HG03521 (cell line): ENCODE measurements around the gene POGK.
"Not testable (repeated sequence)": the region's sequence is repeated elsewhere in the genome, so short reads cannot be mapped to it uniquely, and the experiment has no call there.

ENCODE experiments used
- ATAC-seq: cut with Tn5 transposase; IDR thresholded peaks from one replicate; pipeline ENCODE4 v1.9.1; 2021; ENCODE audit warnings: mild to moderate bottlenecking, moderate library complexity; ENCODE audit not compliant: unreplicated experiment

POGK gene

DNA sequence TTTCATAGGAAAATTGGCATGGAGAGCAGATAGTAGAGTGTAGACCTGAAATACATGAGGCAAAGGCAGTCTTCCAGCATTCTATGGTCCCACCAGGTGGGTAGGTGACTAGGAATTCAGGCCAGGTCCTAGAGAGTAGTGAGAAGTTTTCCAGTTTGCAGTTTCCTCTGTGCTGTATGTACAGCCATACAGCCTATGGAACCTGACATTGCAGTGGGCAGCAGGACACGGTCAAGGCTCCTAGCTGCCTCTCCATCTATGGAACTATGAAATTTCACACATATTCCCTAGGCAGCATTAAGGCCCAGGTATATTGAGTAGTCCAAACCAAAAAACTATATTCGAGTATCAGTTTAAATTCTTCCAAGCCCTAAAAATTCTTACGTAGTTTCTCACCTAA, 16.3 kb downstream of the POGK start:
- no peak for ATAC-seq

DNA sequence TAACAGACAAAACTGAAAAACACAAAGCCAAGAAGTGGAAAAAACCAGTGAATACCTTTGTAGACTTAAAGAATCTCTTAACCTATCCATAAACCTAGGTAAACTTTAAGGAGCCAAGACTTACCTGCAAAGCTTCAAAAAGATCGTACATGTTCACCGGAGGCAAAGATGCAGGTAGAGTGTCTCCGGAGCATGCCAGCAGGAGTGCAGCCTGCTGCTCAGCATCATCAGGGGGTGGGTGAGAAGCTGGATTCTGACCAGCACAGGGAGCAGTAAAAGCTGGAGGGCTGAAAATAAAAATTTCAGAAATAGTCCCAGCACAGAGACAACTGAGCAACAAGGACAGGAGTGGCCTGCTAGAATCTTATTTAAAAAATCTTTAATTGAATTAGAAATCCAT, 18.7 kb downstream of the POGK start:
- ATAC-seq: no peak

DNA sequence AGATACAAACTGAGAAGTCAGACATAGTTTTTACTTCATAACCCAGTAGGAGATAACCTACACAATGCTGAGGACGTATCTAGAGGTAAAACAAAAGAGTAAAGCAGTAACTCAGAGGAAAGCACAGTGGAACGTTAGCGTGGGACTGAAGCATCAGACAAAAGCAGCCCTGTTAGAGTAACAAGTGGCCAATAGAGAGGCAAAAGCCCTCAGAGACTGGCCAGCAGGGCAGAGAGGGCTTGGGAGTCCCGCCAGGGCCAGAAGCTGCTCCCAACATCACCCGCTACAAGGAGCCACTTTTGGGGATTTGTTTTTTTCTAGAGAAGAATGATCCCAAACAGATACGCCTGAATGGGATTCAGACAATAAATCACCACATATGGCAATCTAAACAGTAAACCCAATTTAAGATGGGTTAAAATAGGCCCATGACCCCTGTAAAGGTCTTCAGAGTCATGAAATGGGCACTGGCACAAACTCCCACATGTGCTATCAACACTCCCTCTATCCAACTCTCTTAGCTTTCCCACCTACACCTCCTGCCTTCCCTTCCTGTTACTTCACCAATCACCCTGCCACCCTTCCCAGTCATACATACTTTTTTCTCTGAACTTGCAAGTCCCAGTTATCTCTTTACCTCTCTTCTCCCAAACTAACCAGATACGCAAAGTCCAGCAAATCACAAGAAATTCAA, 19.6 kb downstream of the POGK start:
- ATAC-seq: no peak

DNA sequence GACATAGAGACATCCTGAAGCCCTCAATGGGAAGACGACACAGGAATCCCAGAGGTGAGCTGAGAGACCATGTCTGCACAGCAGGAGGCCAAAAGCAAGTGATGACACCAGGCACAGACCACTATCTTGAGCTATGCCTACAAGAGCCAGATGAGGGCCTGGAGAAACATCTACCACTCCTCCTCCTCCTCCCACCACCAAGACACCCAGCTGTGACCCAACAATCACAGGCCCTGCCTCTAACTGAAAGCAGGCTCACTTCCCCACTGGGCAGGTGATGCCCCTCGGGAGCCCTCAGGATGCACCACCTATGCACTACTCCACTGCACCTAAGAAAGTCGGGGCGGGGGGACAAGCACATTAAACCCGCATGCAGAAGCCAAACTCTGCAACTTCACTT, 20.3 kb downstream of the POGK start:
- ATAC-seq: no peak

DNA sequence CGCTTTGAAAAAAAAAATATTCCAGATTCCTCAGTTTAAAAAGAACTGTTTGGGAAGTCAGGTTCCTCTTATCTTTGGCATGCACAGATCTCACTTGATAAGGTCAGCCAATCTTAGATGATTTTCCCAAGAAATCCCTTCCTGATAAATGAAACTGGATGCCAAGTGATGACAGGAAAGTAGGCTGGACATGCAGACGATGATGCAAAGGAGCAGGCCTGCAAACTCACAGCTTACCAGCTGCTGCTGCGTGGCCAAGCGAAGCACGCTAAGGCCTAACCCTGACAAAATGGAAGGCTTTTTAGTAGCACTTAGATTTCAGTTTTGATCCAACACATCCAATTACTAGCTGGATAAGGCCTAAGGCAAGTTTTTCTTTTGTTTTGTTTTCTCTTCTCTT, 26.7 kb downstream of the POGK start:
- ATAC-seq: no peak

DNA sequence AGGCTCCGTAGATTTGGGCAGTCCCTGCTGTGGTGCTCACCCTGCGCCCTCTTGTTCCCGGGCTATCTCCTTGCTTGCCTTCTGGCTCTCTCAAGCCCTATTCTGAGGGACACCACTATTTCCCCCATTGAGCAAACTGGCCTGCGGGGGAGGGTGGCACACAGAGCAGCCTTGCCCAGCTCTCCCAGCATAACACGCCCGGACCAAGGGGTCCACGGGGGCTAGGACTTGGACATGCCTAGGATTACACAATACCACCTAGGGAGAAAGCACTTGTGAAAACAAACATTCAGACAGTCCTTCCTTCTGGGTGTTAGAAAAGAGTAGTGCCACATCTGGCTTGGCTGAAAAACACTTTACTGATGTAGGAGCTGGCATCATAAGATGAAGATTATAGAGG, 29.4 kb downstream of the POGK start:
- ATAC-seq: no peak

DNA sequence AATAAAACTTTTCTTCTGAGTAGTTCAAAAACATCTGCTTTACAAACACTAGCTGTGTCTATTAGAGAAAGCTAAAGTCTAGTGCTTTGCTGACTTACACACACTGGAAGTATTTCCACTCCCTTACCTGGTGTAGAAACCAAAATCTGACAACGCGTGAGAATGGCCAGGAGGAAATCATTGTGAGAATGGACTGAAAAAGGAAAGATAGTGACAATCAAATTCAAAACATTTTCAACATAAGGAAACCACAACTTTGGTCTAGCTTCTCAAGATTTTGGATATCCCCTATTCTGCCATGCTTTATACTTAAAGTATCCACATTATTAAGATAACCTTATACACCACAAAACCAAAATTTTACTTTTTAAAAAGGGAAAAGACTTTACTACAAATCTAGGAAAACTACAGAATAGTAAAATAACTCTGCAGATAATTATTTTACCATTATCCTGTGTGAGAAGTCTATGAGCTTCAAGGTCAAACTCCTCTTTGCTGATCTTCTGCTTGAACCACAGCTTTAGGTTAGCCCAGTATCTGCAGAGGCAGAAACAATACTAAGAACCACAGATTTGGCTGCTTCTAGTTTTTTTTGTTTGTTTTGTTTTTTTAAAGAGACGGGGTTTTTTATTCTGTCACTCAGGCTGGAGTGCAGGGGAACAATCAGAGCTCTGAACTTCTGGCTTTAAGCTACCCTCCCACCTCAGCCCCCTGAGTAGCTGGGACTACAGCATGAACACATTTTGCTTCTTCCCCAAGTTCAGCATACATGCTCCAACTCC, 30.2 kb downstream of the POGK start:
- ATAC-seq: no peak

DNA sequence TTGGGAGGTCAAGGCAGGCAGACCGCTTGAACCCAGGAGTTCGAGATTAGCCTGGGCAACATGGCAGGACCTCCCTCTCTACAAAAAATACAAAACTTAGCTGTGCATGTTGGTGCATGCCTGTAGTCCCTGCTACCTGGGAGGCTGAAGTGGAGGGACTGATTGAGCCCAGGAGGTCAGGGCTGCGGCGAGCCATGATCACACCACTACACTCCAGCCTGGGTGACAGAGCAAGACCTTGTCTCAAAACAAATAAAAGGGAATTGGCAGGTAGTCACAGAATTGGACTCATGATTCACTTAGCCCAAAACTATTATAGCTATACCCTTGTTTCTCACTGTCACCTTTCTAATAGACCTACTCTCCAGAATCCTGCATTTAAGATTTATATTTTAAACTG, 31.3 kb downstream of the POGK start:
- ATAC-seq: no peak

DNA sequence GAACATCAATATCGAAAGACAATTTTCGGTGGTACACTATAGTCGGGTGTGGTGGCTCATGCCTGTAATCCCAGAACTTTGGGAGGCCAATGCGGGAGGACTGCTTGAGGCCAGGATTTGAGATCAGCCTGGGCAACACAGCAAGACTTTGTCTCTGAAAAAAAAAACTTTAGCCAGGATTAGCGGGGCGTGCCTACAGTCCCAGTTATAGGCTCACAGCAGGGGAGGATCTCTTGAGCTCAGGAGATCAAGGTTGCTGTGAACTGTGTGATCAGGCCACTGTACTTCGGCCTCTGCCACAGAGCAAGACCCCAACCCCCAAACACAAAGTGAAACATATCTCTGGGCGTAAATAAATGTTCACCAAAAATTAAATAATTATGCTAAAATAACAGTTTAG, 35.2 kb downstream of the POGK start:
- no peak for ATAC-seq

DNA sequence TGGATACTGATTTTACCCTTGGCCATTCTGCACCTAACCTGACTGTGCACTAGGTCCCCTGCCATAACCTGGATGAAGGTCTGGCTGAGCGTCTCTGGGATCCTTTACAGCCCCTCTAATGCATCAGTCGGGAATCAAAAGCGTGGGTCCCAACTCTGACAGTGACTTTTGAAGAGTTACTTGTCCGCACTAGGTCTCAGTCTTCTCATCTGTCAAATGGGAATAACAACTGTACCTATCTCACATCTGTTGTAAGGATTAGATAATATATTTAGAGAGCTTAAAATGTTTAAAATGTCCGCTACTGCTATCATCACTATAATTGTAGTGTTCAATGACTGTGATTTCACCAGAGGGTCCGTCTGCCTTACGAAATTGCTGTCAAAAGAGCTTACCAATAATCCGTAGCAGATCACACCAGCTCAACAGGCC, 36.0 kb downstream of the POGK start:
- no peak for ATAC-seq

DNA sequence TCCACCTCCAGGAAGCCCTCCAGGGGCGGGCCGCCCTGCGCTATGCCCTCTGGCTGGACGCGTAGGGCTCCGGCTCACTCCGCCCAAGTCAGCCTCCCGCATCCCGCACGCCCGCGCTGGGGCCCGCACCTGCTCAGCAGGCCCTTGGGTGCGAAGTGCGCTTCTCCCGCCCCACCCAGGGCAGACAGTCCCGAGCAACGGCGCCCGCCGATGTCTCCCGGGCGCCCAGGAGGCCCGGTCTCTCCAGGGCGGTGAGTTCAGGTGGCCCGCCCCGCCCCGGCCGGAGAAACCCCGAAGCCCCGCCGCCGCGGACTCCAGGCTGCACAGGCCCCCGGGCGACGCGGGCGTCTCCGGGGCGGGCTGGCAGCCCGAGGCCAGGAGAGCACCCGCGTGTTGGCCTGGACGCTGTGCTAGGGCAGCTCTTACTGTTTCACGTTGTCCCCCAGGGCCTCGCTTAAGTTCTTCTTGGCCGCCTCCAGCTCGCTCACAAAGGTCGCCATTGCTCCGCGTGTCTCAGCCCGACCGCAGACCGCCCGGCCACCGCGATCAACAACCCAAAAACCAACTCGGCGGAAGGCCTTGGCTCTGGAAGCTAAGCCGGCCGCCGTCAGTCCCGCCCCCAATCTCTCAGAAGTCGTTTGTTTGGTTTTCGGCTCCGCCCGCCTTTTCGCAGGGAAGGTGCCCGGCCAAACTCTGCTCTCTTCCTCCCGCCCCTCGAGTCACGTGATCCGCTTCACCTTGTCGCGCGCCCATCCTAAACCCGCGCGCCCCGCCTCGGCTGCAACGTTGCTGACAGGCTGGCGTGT, 36.7 kb downstream of the POGK start, which contains the start of gene TADA1:
TSS of gene TADA1 (minus strand) at position 531 of the 806 bp plus-strand sequence. CDS start at position 500, 31 bp downstream.
- ATAC-seq: peak; percentile 87

DNA sequence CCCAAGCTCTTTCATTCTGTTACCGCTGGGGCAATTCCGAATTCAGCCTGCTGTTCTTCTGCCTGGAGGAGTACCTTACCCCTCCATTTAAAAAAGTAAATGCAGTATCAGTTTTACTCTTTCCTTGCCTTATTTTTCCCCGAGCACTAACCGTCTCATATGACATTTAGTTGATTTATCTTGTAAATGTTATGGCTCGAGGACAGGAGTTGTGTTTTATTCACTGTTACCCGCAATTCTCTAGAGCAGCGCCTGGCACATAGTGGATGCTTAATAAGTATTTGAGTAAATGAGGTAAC, 37.2 kb downstream of the POGK start:
- peak; percentile 0 for ATAC-seq

DNA sequence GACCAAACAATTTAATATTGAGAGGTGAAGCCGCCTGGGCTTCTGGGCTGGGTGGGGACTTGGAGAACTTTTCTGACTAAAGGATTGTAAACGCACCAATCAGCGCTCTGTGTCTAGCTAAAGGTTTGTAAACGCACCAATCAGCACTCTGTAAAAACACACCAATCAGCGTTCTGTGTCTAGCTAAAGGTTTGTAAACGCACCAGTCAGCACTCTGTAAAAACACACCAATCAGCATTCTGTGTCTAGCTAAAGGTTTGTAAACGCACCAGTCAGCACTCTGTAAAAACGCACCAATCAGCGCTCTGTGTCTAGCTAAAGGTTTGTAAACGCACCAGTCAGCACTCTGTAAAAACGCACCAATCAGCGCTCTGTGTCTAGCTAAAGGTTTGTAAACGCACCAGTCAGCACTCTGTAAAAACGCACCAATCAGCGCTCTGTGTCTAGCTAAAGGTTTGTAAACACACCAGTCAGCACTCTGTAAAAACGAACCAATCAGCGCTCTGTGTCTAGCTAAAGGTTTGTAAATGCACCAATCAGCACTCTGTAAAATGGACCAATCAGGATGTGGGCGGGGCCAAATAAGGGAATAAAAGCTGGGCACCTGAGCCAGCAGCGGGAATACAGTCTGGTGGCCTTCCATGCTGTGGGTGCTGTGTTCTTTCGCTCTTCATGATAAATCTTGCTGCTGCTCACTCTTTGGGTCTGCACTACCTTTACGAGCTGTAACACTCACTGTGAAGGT, 39.1 kb downstream of the POGK start:
- ATAC-seq: not testable (repeated sequence)

DNA sequence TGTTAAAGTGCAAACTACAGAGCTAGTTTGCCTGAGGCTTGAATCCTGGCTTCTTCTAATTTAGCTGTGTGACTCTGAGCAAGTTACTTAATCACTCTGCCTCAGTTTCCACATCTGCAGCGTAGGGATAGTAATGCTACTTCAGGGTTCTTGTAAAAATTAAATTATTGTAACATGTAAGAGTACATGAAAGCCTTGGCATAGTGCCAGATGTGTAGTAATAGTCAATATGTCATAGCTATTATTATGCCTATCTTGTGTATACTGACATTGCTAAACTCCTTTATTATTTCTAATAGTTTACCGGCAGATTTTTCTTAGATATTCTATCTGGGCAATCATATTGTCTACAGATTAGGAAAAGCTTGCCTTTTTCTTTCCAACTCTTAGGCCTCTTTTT, 43.6 kb downstream of the POGK start:
- ATAC-seq: no peak

DNA sequence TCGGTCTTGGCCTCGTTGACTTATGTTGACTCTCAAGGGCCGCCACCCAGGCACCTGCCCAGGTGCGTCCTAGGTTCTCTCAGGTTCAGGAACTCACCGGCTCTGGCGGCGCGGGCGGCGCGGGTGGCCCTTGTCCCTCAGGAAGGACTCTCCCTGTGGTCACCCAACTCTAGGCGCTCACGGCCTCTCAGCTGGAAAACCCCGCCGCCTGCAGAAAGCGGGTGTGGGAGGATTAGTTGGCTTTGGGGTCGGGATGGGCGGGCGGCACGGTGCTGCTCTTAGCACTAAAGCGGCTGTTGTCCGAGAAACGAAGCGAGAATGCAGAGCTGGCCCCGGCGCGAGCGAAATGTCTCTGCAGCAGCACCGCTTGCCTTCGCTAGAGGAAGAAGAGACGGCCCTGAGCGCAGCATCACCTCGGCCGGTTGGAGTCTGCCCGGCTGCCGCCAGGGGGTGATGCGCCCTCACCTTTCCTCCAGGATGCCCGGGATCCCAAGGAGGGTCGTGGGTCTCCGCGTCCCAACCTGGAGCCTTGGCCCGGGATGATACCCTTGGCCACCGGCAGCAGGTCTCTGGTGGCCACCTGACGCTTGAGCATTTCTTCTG, 44.9 kb downstream of the POGK start:
- peak; percentile 69 for ATAC-seq

DNA sequence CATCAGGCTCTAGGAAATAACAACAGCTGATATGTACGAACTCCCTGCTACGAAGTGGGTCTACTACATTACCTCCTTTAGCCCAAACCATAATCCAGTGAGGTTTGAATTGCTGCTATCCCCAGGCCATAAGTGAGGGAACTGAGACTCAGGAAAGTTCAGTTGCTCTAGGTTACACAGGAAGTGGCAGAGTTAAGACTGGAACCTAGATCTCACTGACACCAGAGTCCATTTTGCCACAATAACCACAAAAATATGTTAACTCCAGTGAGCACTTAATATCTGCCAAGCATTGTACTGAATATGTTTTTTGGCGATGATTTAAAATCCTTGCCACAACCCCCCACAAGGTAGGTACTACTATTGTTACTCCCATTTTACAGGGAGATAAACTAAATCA, 45.7 kb downstream of the POGK start:
- no peak for ATAC-seq

DNA sequence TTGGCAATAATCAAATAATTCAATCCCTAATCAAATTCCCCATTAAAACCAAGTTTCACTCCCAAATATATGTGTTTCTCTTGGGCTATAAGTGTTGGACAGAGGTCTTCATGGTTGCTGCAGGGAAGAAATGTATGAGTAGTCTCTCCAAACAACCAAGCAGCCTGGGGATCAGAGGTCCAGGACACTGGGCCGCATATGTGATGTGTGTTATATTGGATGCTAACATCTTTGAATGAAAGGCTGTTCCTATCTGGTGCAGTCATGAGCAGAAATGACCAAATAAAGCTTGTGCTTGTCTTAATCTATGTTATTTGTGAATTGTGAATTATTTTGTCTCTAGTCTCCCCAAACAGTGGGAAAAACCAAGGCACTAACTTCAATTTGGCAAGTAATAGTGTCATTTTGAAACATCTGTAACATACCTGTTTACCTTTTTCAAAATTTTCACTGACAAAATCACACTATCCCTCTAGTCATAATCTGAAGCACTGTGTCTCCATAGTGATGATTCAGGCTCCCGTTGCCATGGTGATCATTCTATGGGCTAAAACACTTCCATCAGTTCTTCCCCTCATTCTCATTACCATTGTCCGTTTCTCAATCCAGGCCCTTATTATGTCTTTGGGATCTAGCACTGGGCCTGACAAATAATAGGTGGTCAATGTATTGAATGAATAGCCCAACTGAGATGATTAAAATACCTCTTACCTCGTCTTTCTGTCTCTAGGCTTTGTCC, 49.3 kb downstream of the POGK start:
- no peak for ATAC-seq

DNA sequence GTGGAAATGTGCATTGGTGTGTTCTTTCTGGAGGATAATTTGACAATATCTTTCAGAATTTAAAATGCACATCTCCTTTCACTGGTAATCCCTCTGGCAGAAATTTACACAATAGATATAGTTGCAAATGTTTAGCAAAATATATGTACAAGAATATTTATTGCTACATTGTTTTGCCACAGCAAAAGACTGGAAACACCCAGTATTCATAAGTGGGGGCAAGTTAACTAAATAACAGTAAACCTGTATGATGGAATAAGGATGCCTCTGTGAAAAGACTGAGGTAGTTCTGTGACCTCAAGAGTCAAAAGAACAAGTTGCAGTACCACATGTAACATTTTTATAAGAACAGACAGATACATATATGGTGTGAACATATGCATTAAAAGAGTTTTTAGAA, 50.5 kb downstream of the POGK start:
- no peak for ATAC-seq

DNA sequence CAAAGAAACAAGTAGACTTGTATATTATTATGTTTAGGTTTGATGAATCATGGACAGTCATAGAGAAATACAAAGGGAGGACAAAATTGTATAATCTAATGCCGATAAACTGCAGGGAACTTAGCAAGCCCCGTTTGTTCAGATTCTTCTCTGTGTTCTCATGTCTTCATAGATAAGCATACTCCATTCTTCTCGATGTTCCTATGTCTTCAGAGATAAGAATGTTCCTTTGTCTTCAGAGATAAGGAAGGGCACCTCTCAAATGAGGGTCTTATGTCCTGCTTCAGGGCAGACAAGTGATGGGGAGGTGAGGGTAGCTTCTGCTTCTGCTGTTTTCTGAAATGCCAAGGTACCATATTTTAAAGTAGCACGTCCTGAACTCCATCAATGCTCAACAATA, 56.5 kb downstream of the POGK start:
- ATAC-seq: no peak

DNA sequence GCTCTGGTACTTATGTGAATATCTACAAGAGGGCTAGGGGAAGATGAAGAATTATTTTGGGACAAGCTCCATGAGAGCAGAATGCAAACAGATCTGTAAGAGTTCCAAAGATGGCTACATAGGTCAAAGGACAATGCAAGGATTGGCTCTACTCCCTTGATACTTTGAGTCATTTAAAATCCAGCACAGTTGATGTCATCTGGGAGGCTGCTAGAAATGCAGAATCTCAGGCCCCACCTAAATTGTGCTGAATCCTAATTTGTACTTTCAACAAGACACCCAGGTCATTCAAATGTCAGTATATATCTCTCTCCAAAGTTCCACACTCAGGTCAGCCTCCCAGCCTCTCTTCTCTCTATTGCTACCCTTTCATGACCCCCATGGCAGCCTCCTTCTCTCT, 60.5 kb downstream of the POGK start:
- ATAC-seq: no peak
